H7 (cell line): ENCODE measurements around the gene KCNH2. TPM values are rescaled to one million over a fixed set of nuclear protein-coding genes. Genes with fewer than 3 reads are reported as not detected.
A peak's percentile ranks its signal among the peaks of the same experiment; 100 is the strongest.

ENCODE experiments used
- DNase-seq: peaks from one replicate; pipeline ENCODE4 v3.0.0; 2012
- H3K27me3 ChIP-seq: 2 replicates; pipeline ENCODE4 v1.6.0; 2011; ENCODE audit warnings: mild to moderate bottlenecking, low read length; ENCODE audit not compliant: control insufficient read depth, insufficient read depth
- H3K36me3 ChIP-seq: replicated peaks from 2 replicates; pipeline ENCODE4 v1.5.1; 2011; ENCODE audit warnings: low read length; ENCODE audit not compliant: control insufficient read depth, insufficient read depth
- H3K4me3 ChIP-seq: 2 replicates; pipeline ENCODE4 v1.5.1; 2011; ENCODE audit warnings: low read depth, mild to moderate bottlenecking, control low read depth, low read length, moderate library complexity; ENCODE audit not compliant: insufficient read depth
- total RNA-seq: library from RNA; depleted of rRNA; stranded (reverse); fragments of >200 nt; shearing (Covaris generic); gene quantifications from 2 replicates; pipeline ENCODE4 v1.2.3, GENCODE V29; 2014

KCNH2 gene
- total RNA-seq, 1 experiment from 2014 or later = 9.5 TPM

DNA sequence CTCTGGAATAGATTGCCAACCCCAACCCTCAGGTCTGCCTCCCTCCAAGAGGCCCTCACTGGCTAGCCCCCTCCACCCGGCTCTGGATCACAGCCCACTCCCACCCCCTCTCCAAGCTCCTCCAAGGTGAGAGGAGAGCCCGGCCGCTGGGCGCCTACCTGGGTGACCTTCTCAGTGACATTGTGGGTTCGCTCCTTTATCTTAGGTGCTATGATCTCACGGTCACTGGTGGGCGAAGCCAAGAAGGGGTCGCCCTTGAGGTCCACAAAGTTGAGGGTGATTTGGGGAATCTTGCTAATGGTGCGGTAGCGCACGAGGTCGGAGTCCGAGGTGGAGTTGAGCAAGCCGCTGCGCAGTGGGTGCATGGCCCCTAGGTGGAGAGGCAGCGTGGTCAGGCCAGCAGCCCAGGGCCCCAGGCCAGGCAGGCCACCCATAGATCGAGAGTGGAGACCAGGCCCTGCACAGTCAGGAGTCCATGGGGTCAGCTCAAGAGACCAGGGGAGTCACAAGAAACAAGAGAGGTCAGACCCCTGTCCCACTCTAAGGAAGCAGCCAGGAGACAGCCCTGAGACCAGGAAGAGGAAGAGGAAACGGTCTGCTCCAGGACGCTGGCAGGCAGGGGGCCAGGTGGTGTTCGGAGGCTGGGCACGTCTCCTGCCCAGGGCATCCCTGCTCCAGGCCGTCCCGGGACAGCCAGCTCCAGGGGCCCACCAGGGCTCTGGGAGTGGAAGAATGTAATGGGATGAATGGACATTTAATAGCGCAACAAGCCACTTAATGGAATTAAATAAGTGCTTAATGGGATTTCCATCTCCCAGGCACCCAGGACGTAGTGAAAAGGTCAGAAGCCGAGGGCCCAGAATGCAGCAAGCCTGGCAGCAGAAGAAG, 20.7 kb downstream of the KCNH2 start:
- Histone ChIP-seq H3K4me3 (no peak overlapping the region), H3K36me3 (no peaks in the 10 kb centered on the region), H3K27me3 (no peaks in the 10 kb centered on the region)
- no peak for DNase-seq

DNA sequence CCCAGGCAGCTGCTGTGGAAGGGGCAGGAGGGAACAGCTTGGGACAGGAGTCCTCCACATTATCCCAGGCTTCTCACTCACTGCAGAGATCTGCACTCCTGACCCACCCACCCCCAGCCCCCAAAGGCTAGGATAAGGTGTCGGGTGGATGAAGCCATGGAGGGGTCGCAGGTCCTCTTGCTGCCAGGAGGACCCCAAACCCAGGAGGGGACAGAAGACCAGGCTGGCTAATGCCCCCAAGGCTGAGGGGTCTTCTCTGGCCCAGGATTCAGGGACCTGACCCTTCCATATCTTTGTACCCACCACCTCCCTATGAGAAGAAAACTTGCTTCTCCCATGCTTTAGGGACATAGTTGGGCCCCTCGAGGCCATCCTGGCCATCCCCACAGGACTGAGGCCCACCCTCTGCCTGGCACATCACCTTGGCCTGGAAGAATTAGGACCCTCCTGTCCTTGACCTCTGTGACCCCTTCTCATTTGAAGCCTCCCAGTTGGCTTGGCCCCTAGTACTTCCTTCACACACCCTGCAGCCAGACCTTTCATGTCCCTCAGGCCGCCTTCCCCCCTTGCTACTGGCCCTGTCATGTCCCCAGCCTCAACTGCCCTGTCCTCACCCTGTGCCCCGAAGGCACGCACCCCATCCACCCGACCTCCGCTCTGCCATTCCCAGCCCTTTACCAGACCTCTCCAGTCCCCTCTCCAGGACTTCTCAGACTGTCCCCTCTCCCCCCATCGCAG, 21.6 kb downstream of the KCNH2 start:
- DNase-seq = no peak
- no peaks in the 10 kb centered on the region for H3K27me3 ChIP-seq
- H3K4me3 ChIP-seq = no peak overlapping the region
- H3K36me3 ChIP-seq = no peaks in the 10 kb centered on the region

DNA sequence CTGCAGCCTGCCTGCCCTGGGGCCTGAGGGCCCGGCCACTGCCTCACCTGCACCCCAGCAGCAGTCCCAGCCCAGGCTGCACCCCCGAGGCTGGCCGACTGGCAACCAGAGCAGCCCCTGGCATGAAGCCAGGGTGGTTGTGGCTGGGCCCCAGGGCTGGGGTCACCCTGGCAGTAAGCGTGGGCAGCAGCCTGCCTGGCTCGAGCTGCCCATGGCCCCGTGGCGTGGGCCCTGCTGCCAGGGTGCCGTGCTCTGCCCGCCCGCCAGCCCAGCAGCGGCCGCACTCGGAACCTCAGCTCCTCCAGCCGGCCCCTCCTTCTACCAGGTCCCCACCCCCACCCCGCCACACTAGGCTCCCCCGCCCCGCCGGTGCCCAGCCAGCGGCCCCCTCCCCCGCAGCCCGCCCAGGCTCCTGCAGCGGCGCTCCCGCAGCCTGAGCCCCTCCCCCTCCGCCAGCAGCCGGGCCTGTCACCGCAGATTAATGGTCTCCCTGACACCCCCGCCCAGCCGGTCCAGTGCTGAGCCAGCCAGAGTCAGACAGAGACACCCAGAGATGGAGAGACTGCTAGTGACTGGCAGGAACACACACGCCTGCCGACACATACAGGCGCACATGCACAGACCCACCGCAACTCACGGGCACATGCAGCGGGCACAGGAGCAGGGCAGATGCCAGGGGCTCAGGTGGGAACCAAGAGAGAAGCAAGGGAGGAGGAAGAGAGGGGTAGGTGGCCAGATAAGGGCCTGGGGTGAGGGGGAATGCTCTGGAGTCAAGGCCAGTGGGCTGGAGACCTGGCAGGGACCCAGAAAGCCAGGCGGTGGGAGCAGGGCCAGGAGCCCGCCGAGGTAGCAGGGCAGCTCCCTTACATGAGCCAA, 22.4 kb downstream of the KCNH2 start:
- Histone ChIP-seq H3K27me3 (no peaks in the 10 kb centered on the region), H3K4me3 (no peak overlapping the region), H3K36me3 (no peaks in the 10 kb centered on the region)
- peak; percentile 95 for DNase-seq

DNA sequence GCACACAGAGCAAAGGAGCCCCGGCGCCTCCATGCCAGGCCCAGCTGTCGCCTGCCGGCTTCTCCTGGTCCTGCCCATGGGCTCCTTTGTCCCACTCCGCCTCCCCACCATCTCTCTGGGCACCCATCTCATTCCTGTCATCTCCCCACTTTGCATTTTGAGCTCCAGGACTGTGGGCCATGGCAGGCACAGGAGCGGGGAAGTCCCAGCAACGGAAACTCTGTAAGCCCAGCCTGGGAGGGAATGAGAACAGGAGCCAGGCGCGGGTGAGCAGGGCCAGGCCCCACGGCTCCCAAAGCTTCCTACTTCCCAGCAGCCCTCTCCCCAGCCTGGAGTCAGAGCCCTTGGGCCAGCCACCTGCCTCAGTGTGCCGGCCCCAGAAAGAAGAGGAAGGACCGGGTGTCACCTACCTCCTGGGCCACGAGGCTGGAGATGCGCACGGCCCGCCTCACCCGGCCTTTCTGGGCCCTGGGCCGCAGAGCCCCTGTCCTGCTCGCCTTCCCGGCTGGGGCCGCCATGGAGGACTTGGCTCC, 23.1 kb downstream of the KCNH2 start:
- DNase-seq = peak; percentile 76
- Histone ChIP-seq H3K27me3 (no peaks in the 10 kb centered on the region), H3K4me3 (no peak overlapping the region), H3K36me3 (no peaks in the 10 kb centered on the region)

DNA sequence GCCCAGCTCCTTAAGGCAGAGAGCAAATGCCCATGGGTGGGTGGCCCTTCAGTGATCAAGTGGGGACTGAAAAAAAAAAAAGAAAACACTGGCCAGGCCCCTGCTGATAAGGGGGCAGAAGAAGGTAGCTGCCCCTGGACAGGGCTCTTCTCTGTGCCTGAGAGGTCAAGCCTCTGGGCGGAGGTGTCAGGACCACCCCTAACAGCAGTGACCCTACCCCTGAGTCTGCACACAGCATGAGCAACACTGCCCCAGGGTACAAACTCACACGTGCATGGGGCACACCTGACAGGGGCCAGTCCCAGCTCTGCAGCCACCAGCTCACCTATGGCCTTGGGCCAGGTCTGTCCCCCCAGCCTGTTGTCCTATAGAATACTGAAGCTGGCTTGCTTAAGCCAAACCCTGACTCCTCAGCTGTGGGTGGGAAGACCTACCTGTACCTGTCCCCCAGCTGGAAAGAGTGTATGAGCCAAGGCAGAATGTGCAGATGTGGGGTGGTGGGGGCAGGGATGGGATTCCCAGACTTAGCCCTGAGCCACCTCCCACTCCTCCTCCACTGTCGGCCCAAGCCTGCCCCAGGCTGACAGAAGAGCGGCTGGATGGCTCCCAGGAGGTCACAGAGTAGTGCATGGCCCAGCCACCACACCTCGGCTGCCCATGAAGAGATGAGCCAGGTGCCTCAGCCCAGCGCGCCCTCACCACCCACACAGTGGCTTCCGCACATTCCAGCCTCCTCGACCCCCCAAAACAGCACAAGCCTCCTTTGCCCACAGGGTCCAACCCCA, 23.7 kb downstream of the KCNH2 start:
- H3K4me3 ChIP-seq = no peak overlapping the region
- H3K36me3 ChIP-seq = no peaks in the 10 kb centered on the region
- DNase-seq = peak; percentile 57
- no peaks in the 10 kb centered on the region for H3K27me3 ChIP-seq

DNA sequence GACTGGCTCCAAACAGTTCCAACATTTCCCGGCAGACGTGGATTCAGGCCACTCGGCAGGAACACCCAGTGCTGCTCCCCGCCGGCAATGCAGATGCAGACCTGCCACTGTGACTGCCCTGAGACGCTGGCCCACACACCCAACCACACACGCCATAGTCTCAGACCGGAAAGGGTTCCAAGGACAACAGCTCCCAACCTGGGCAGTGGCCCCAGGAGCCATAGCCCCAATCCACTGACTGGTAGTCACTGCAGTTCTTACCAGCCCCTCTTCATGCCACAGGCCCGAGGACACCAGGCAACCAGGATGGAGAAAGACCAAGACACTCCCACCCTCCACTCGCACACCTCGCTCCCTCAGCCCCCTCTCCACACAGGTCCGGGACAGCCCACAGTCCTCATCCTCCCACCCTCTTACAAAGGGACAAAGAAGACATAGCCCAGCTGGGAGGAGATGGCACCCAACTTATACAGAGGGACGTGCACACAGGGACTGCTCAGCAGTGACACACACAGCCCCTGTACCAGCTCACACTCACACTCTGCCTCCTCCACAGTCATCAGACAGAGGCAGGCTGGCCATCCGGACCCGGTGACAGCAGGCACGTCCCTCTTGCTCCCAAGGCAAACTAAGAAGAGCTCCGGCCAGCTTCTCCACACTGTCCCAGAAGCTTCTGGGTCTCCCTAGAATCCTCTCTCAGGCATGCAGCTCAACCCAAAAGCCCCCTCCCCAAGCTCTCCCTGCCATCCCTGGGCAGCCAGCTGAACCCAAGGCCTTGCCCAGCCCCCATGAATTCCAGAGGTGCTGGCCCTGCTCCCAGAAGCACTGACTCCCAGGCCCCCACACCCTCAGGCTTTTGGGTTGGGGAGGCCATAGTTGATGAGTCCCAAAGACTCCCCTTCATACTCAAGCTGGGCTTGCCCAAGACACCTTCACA, 24.8 kb downstream of the KCNH2 start:
- Histone ChIP-seq H3K36me3 (no peaks in the 10 kb centered on the region), H3K27me3 (peaks cover 4% of the 10 kb centered on the region; the same call in 1 of the 2 replicates), H3K4me3 (no peak overlapping the region)
- DNase-seq = peak; percentile 41

DNA sequence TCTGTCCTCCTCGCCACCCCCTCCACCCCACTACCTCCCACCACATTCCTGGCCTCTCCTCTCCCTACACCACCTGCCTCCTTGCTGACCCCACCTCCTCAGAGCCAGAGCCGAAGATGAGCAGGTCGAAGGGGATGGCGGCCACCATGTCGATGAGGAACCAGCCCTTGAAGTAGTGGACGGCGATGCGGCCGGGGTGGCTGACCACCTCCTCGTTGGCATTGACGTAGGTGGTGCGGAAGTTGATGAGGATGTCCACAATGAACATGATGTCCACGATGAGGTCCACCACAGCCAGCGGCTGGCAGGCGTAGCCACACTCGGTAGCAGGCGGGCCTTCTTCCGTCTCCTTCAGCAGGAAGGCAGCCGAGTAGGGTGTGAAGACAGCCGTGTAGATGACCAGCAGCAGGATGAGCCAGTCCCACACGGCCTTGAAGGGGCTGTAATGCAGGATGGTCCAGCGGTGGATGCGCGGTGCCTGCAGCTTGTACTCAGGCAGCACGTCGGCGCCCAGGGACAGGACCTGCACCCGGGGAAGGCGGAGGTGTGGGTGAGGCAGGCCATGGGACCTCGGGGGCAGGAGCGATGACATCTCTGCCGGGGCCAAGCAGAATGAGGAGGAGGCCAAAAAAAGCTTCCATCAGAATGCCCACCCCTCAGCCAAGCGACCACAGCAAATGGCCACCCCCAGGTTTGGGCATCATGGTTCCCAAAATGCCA, 25.6 kb downstream of the KCNH2 start:
- peaks cover 10% of the 10 kb centered on the region for H3K27me3 ChIP-seq
- H3K36me3 ChIP-seq = no peaks in the 10 kb centered on the region
- no peak overlapping the region for H3K4me3 ChIP-seq
- DNase-seq = peak; percentile 36

DNA sequence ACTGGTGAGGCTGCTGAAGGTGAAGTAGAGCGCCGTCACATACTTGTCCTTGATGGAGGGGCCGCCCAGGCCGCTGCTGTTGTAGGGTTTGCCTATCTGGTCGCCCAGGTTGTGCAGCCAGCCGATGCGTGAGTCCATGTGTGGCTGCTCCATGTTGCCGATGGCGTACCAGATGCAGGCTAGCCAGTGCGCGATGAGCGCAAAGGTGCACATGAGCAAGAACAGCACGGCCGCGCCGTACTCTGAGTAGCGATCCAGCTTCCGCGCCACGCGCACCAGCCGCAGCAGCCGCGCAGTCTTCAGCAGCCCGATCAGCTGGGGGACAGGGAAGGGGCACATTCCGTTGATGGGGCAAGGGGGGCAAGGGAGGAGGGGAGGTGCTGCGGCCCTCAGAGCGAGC, 26.6 kb downstream of the KCNH2 start:
- H3K27me3 ChIP-seq = peaks cover 14% of the 10 kb centered on the region
- DNase-seq = peak; percentile 36
- H3K4me3 ChIP-seq = no peak overlapping the region
- no peaks in the 10 kb centered on the region for H3K36me3 ChIP-seq

DNA sequence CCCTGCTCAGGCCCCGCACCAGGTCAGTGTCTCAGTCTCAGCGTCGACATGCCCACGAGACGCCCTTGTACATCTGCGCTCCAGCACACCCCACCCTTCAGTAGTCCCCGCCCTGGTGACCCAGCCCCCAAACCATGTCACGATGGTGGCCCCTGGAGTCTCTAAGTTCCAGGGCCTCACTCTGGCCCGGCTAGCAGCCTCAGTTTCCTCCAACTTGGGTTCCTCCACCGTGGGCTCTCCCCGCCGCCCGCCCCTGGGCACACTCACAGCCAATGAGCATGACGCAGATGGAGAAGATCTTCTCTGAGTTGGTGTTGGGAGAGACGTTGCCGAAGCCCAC, 27.0 kb downstream of the KCNH2 start:
- no peaks in the 10 kb centered on the region for H3K36me3 ChIP-seq
- DNase-seq = no peak
- no peak overlapping the region for H3K4me3 ChIP-seq
- peaks cover 16% of the 10 kb centered on the region for H3K27me3 ChIP-seq

DNA sequence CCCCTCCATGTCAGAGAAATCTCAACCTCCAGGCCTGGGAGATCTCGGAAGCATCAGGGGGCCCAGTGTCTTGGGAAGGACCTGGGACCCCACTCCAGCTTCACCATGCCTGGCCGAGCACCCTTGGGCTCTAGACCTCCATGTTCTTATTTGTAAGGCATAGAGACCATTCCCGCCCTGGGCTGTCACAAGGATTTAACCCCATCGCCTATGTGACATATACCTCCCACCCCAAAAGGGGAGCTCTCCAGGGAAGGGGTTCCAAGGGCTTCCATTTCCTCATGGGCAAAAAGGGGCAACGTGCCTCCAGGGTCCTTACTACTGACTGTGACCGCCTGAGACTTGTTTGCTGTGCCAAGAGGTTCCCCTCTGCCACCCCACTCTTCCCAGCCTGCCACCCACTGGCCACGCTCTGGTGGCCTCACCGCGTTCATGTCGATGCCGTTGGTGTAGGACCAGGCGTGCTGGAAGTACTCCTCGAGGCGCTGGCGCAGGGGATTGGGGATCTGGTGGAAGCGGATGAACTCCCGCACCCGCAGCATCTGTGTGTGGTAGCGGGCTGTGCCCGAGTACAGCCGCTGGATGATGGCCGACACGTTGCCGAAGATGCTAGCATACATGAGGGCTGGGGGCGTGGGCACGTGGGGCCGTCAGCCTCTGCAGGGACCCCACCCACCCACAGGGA, 27.5 kb downstream of the KCNH2 start:
- DNase-seq = peak; percentile 56

DNA sequence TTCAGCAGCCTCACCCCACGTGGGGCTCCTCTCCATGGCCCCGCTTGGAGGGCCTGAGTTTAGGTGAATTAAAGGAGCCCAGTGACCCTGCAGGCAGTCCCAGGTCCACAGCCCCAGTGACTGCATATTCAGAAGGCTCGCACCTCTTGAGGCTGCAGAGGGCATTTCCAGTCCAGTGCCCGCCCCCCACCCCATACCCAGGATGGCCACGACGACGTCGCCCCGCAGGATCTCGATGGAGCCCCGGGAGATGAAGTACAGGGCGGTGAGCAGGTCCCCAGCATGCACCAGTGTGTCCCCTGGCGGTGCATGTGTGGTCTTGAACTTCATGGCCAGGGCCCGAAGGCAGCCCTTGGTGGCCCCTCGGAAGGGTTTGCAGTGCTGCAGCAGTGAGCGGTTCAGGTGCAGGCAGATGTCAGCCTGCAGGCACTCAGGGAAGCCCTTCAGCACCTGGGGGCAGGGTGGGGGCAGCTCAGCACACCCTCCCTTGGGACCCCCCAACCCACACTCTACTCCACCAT, 28.1 kb downstream of the KCNH2 start:
- H3K36me3 ChIP-seq = no peaks in the 10 kb centered on the region
- no peak overlapping the region for H3K4me3 ChIP-seq
- DNase-seq = peak; percentile 70
- peaks cover 16% of the 10 kb centered on the region for H3K27me3 ChIP-seq

More for the DNA sequence above, 27.5 kb downstream of the KCNH2 start:
- Histone ChIP-seq H3K4me3 (no peak overlapping the region), H3K27me3 (peaks cover 16% of the 10 kb centered on the region), H3K36me3 (no peaks in the 10 kb centered on the region)

DNA sequence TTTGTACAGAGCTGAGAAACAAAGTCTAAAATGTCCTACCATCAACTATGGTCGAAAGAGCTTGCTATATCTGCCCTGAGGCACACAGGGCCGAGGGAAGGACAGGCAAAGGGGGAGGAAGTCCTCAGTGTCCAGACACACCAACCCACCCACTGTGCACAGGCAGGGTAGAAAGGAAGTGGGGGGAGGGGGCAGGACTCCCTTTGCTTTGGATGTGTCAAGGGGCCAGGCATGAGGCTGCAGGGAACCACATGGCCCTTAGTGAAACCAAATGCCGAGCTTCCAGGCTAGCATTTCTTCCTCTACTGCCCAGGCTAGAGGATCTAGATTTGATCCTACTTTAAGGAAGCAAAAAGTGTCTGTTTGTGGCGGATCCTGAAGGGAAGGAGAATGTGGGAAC, 28.6 kb downstream of the KCNH2 start:
- peak; percentile 76 for DNase-seq
- H3K4me3 ChIP-seq = no peak overlapping the region
- no peaks in the 10 kb centered on the region for H3K36me3 ChIP-seq
- H3K27me3 ChIP-seq = peaks cover 16% of the 10 kb centered on the region
